Adrenal gland (tissue), 12 donors: Measurements from ENCODE around the gene HNRNPL. TPM values are rescaled to one million over a fixed set of nuclear protein-coding genes. Genes with fewer than 3 reads are reported as not detected.
A peak's percentile ranks its signal among the peaks of the same experiment; 100 is the strongest.
"Not testable (repeated sequence)": the region's sequence is repeated elsewhere in the genome, so short reads cannot be mapped to it uniquely, and the experiment has no call there.

Source experiments
- DNase-seq, 7 donors: peaks; one replicate each; pipeline ENCODE4 v3.0.0-alpha.2; 2019 to 2020
- H3K27ac ChIP-seq, 5 donors: fragments of 200-600 bp; sonication (generic) in 4 of 5; 1 replicate in 3 of 5; 2 replicates in 2 of 5; pipeline versions ENCODE4 v1.5.1 to v1.8.0; 2016 to 2020; ENCODE audit warnings: mild to moderate bottlenecking in 1 of 5
- H3K27me3 ChIP-seq: fragments of 200-600 bp; 2 replicates; pipeline ENCODE4 v1.8.0; 2021
- H3K36me3 ChIP-seq, 2 donors: fragments of 200-600 bp; replicated peaks in 1 of 2; 1 replicate in 1 of 2; 2 replicates in 1 of 2; pipeline versions ENCODE4 v1.5.1 to v1.8.0; 2018 to 2022
- H3K4me1 ChIP-seq, 2 donors: fragments of 200-600 bp; replicated peaks in 1 of 2; 1 replicate in 1 of 2; 2 replicates in 1 of 2; pipeline versions ENCODE4 v1.5.1 to v1.8.0; 2018 to 2021
- H3K4me3 ChIP-seq, 4 donors: fragments of 200-600 bp; sonication (generic) in 3 of 4; one replicate each; pipeline ENCODE4 v1.5.1; 2016 to 2018
- H3K9me3 ChIP-seq, 3 donors: fragments of 200-600 bp; sonication (generic) in 1 of 3; replicated peaks in 1 of 3; 1 replicate in 2 of 3; 2 replicates in 1 of 3; pipeline versions ENCODE4 v1.5.1 to v1.8.0; 2016 to 2021
- POLR2A ChIP-seq, 2 donors: fragments of 450-650 bp; IDR thresholded peaks; one replicate each; pipeline ENCODE4 v1.6.1; 2017; ENCODE audit warnings: antibody characterized with exemption in 2 of 2, mild to moderate bottlenecking in 2 of 2, moderate library complexity in 1 of 2
- WGBS, 4 donors: extraction: QIAGEN DNeasy Blood & Tissue Kit in 2 of 4; methylation state at CpG; one replicate each; pipeline versions ENCODE4 v1.1.5 to v1.1.7; 2013 to 2017; 5-methylcytosine and 5-hydroxymethylcytosine counted together
- intact Hi-C, 2 donors: fragments of 100-400 bp; cut with DNase I; formaldehyde crosslinking; loops; one replicate each; pipeline versions ENCODE4 v1.14.1 to v1.15.0; 2022 to 2023
- polyA plus RNA-seq, 3 donors: library from polyadenylated mRNA; stranded (reverse); fragments of 200-250 nt in 2 of 3; fragments of 350-450 nt in 1 of 3; fragmentation: Illumina TruSeq in 1 of 3; extraction: RNeasy Lipid Tissue Mini Kit (QIAGEN cat#74804) in 1 of 3; gene quantifications; one replicate each; pipeline ENCODE4 v1.2.3, GENCODE V29; 2013 to 2014
- total RNA-seq, 9 donors: library from RNA; depleted of rRNA in 4 of 9; stranded (reverse); fragments of >200 nt in 4 of 9; fragments of 120-200 nt in 1 of 9; fragmentation: NEBNext Ultra II Directional in 1 of 9; extraction: Animal tissue kit (Norgen Biotek cat#: 25700) in 1 of 9; gene quantifications; one replicate each; pipeline versions ENCODE4 v1.1.0 to v1.2.4, GENCODE V29; 2013 to 2023
- TF ChIP-seq, protein P1 (sequence below), 6 experiments: fragments of 450-650 bp in 4 of 6; fragments of 200-600 bp in 2 of 6; sonication (generic) in 1 of 6; IDR thresholded peaks; 1 replicate in 5 of 6; 2 replicates in 1 of 6; pipeline versions ENCODE4 v1.5.1 to v1.8.0; 2016 to 2021; ENCODE audit warnings: antibody characterized with exemption in 6 of 6, mild to moderate bottlenecking in 2 of 6, moderate library complexity in 1 of 6
- donor health status: healthy with polysubstance abuse.
- donor health status: Bipolar disorder and iron deficiency.
- donor health status: DM: yes; HTN: yes; CAD: no.
- donor health status: DM: no; HTN: no; CAD: no.
- donor health status: DM: no; HTN: no; CAD: no.
- donor health status: DM: yes; HTN: yes; CAD: no.

The HNRNPL gene
- total and polyA plus RNA-seq, 12 donors: 133 to 295 (median 203) TPM

DNA sequence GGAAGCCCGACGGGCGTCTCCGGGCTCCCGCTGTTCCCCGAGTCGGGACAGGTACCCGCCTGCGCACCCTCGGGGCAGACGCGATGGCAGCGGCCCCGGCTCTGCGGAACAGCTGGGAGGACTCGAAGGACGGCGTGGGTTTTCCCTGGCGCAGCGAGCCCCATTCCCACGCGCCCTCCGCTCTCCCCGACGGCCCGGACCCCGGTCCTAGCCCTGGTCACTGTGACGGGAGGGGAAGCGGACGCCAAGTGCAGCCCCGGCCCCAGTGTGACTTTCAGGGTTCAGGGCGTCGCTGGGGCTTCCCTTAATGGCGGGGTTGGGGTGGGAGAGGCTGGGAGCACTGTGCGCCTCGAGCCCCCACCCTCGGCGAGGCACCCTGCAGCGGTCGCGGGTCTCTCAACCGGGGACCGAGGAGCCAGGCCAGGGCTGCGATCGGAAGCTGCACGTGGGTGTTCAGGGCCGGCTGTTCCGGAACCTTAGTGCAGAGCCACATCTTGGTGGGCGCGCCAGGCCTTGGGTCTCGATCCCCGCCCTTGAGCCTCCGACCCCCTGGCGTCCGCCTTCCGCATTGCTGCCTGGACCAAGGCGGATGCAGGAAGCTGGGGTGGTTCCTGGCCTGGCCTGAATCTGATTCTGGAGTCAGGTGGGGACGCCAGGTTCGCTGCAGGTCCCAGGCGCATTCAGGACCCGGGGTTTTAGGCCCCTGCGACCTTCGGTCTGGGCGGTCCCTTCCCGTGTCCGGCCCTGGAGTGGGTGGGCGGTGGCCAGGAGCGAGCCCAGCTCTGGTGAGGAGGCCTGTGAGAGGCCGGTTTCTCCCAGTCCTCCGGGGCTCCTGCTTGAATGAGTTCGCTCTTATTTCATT lies 57.3 kb downstream of the HNRNPL start:
- H3K27me3 ChIP-seq: no peaks in the 10 kb centered on the region
- no peaks in the 10 kb centered on the region for H3K9me3 ChIP-seq
- intact Hi-C loops: no loop called here
- peak overlapping the region in 1 of 4 donors; percentile 32 for H3K4me3 ChIP-seq
- H3K27ac ChIP-seq: no peak overlapping the region
- peak in 1 of 7 donors; percentile 37 for DNase-seq
- no peaks in the 10 kb centered on the region for H3K36me3 ChIP-seq
- no peaks in the 10 kb centered on the region for H3K4me1 ChIP-seq
- WGBS, 4 donors: 25 to 45% (median 42%) methylated on average over 11 to 62 of the region's 71 CpGs
- TF ChIP-seq, protein P1, sequence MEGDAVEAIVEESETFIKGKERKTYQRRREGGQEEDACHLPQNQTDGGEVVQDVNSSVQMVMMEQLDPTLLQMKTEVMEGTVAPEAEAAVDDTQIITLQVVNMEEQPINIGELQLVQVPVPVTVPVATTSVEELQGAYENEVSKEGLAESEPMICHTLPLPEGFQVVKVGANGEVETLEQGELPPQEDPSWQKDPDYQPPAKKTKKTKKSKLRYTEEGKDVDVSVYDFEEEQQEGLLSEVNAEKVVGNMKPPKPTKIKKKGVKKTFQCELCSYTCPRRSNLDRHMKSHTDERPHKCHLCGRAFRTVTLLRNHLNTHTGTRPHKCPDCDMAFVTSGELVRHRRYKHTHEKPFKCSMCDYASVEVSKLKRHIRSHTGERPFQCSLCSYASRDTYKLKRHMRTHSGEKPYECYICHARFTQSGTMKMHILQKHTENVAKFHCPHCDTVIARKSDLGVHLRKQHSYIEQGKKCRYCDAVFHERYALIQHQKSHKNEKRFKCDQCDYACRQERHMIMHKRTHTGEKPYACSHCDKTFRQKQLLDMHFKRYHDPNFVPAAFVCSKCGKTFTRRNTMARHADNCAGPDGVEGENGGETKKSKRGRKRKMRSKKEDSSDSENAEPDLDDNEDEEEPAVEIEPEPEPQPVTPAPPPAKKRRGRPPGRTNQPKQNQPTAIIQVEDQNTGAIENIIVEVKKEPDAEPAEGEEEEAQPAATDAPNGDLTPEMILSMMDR (IDR thresholded peaks at IDR 0.05): peak in 1 of 6 experiments; percentile 41
- no peak for TF ChIP-seq POLR2A (IDR thresholded peaks at IDR 0.05)

DNA sequence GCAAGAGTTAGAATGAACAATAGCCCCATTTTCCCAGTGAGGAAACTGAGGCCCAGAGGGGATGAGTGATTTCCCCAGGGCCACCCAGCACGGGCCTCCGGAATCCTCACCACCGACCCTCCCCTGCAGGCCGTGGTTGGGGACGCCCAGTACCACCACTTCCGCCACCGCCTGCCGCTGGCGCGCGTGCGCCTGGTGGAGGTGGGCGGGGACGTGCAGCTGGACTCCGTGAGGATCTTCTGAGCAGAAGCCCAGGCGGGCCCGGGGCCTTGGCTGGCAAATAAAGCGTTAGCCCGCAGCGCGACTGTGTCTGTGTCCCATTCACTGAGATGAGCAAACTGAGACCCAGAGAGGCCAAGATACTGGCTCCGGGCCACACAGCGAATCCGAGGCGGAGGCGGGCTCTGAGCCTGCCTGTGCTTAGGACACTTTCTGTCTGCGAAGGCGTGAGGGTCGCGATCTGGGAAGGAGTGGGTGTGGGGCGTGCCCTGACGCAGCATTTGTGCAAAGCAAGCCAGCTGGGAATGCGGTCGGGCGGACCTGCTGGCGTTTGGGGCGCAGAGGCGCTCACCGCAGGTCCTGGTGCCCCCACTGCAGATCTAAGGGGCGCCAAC lies 58.2 kb downstream of the HNRNPL start:
- H3K36me3 ChIP-seq, intact Hi-C loops, H3K9me3 ChIP-seq, H3K27me3 ChIP-seq, DNase-seq, H3K27ac ChIP-seq, H3K4me1 ChIP-seq: not testable (repeated sequence)
- peak overlapping the region in 1 of 4 donors; percentile 26 for H3K4me3 ChIP-seq
- WGBS, 4 donors: no CpG with 5 or more reads among the region's 40 CpGs

- H3K9me3 ChIP-seq, intact Hi-C loops, DNase-seq, H3K4me1 ChIP-seq, H3K27me3 ChIP-seq, H3K36me3 ChIP-seq, H3K27ac ChIP-seq: not testable (repeated sequence)
- WGBS, 4 donors: 63 to 72% (median 67%) methylated on average over 8 to 22 of the region's 49 CpGs
- peak overlapping the region in 1 of 4 donors; percentile 26 for H3K4me3 ChIP-seq
These were observed 59.0 kb downstream of the HNRNPL start for GRCh38 chr19:38790507-38791403.

DNA sequence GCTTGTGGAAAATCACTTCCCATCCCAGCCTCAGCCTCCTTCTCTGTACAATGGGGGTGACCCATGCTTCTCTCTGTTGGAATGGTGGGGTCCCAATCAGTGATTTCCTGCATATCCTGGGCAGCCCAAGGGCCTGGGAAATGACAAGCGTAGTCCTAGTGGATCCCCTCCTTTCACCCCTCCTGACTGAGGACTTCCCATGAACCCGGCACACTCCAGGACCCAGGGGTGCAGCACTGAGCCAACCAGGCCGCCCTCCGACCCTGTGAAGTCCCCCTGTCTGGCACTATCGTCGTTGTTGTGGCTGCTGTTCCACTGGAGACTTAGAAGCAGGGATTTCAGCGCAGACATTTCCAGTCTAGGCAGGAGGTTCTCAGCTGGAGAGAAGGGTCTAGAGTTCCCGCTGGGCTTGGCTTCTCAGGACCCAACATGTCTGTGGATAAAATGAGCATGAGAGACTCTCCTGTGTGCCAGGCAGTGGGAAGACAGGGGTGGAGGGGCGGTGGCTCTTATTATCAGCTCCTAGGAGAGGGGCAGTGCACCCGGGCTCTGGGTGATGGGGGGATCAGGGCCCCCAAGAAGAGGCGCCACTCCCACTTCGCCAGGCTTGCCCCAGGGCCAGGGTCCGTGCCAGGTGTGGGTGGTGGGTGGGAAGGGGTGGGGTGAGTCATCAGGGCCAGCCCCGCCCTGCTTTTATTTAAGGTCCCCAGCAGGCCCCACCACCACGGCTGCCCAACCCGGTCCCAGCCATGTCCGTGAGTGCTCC lies 61.1 kb downstream of the HNRNPL start, which contains the start of gene LGALS7B:
Gene LGALS7B, plus strand, starts transcription at position 723 of the 766 bp plus-strand sequence. Its CDS starts 27 bp downstream, at position 750.
- WGBS, 4 donors: 79 to 89% (median 85%) methylated on average over 5 to 13 of the region's 17 CpGs
- Histone ChIP-seq H3K36me3 (no peaks in the 10 kb centered on the region), H3K4me3 (no peak within 1 kb of the TSS), H3K9me3 (no peaks in the 10 kb centered on the region), H3K27ac (no peak within 1 kb of the TSS), H3K4me1 (no peaks in the 10 kb centered on the region), H3K27me3 (no peaks in the 10 kb centered on the region)
- TF ChIP-seq, protein P1 (IDR thresholded peaks at IDR 0.05): no peak
- TF ChIP-seq POLR2A (IDR thresholded peaks at IDR 0.05): no peak
- DNase-seq: no peak
- intact Hi-C loops: no loop called here
